HepG2 (cell line): ENCODE results near the gene CCDC148.

Source experiments
- CTCF ChIP-seq: sonication (generic); formaldehyde crosslinking; IDR thresholded peaks from 2 replicates; pipeline ENCODE4 v1.5.0; 2020; ENCODE audit warnings: mild to moderate bottlenecking, missing genetic modification reagents, moderate library complexity
- DNMT1 ChIP-seq: sonication (generic); formaldehyde crosslinking; IDR thresholded peaks from 2 replicates; pipeline ENCODE4 v1.5.1; 2020; ENCODE audit warnings: mild to moderate bottlenecking, missing genetic modification reagents
- FOXJ3 ChIP-seq: sonication (generic); formaldehyde crosslinking; IDR thresholded peaks from 2 replicates; pipeline ENCODE4 v1.4.0; 2020; ENCODE audit warnings: missing genetic modification reagents, mild to moderate bottlenecking, borderline replicate concordance
- HCFC1 ChIP-seq: fragments of 150-350 bp; IDR thresholded peaks from 2 replicates; pipeline ENCODE4 v1.6.1; 2014; ENCODE audit warnings: low read depth, low read length
- KLF16 ChIP-seq, 2 experiments: sonication (generic) in 1 of 2; formaldehyde crosslinking in 1 of 2; IDR thresholded peaks; 2 replicates each; pipeline versions ENCODE4 v1.6.1 to v1.8.0; 2016 to 2023; ENCODE audit warnings: missing genetic modification reagents in 2 of 2, missing compliant biosample characterization in 1 of 2
- SNAPC2 ChIP-seq: sonication (generic); formaldehyde crosslinking; IDR thresholded peaks from 2 replicates; pipeline ENCODE4 v1.8.1; 2022; ENCODE audit warnings: mild to moderate bottlenecking, missing genetic modification reagents
- ZBTB20 ChIP-seq: sonication (generic); formaldehyde crosslinking; IDR thresholded peaks from 2 replicates; pipeline ENCODE4 v1.8.1; 2023; ENCODE audit warnings: missing genetic modification reagents, low read depth, mild to moderate bottlenecking, borderline replicate concordance
- ZKSCAN1 ChIP-seq: fragments of 150-350 bp; IDR thresholded peaks from 2 replicates; pipeline ENCODE4 v1.6.1; 2014; ENCODE audit warnings: low read length
- ZNF101 ChIP-seq: sonication (generic); formaldehyde crosslinking; IDR thresholded peaks from 2 replicates; pipeline ENCODE4 v1.4.0; 2020; ENCODE audit warnings: mild to moderate bottlenecking, low read depth, missing genetic modification reagents, borderline replicate concordance
- ZNF816 ChIP-seq: sonication (generic); formaldehyde crosslinking; IDR thresholded peaks from 2 replicates; pipeline ENCODE4 v1.8.0; 2022; ENCODE audit warnings: missing genetic modification reagents, mild to moderate bottlenecking, borderline replicate concordance
- ZNF879 ChIP-seq: sonication (generic); formaldehyde crosslinking; IDR thresholded peaks from 2 replicates; pipeline ENCODE4 v1.8.1; 2023; ENCODE audit warnings: missing genetic modification reagents

GRCh38 chr2:158319269-158319668 is 137.3 kb downstream of the CCDC148 start:
- TF ChIP-seq HCFC1 (no peak), SNAPC2 (CRISPR knock-in tag) (no peak), CTCF (CRISPR knock-in tag) (no peak), ZNF101 (CRISPR knock-in tag) (no peak), FOXJ3 (CRISPR knock-in tag) (no peak), KLF16 (CRISPR knock-in tag; IDR thresholded peaks at IDR 0.05) (no peak), ZKSCAN1 (no peak), ZNF879 (no peak), ZBTB20 (CRISPR knock-in tag) (no peak), ZNF816 (CRISPR knock-in tag) (no peak), DNMT1 (CRISPR knock-in tag) (no peak)
